GM23338 (cell line): ENCODE data around the gene PARVG. TPM values are rescaled to one million over a fixed set of nuclear protein-coding genes. Genes with fewer than 3 reads are reported as not detected.

Experiments
- ATAC-seq: fragments of 200-7000 bp; cut with Tn5 transposase; 3 replicates; pipeline ENCODE4 v1.9.1; 2020
- DNase-seq: peaks from one replicate; pipeline ENCODE4 v3.0.0-alpha.2; 2015; ENCODE audit warnings: low spot score
- H2AFZ ChIP-seq: fragments of 200-600 bp; sonication (generic); 2 replicates; pipeline ENCODE4 v1.8.0; 2016; ENCODE audit warnings: antibody characterized with exemption, mild to moderate bottlenecking, moderate library complexity
- H3F3A ChIP-seq: fragments of 200-600 bp; sonication (generic); replicated peaks from 2 replicates; pipeline ENCODE4 v1.8.0; 2017; ENCODE audit warnings: antibody characterized with exemption, mixed run types, low read depth
- H3K27ac ChIP-seq: fragments of 200-600 bp; sonication (generic); 2 replicates; pipeline ENCODE4 v1.6.1; 2016; ENCODE audit warnings: low read depth
- H3K27me3 ChIP-seq: fragments of 200-600 bp; sonication (generic); 2 replicates; pipeline ENCODE4 v1.8.0; 2016; ENCODE audit warnings: mild to moderate bottlenecking, mixed run types, moderate library complexity; ENCODE audit not compliant: insufficient read depth
- H3K36me3 ChIP-seq: fragments of 200-600 bp; sonication (generic); 2 replicates; pipeline ENCODE4 v1.8.0; 2016; ENCODE audit warnings: mild to moderate bottlenecking; ENCODE audit not compliant: insufficient read depth
- H3K4me1 ChIP-seq: fragments of 200-600 bp; sonication (generic); 2 replicates; pipeline ENCODE4 v1.8.0; 2016; ENCODE audit warnings: mild to moderate bottlenecking, moderate library complexity; ENCODE audit not compliant: insufficient read depth
- H3K4me2 ChIP-seq: fragments of 200-600 bp; sonication (generic); 2 replicates; pipeline ENCODE4 v1.7.1; 2017; ENCODE audit warnings: mixed run types
- H3K4me3 ChIP-seq: fragments of 200-600 bp; sonication (generic); 2 replicates; pipeline ENCODE4 v1.6.1; 2016; ENCODE audit warnings: mixed run types
- H3K79me2 ChIP-seq: fragments of 200-600 bp; sonication (generic); replicated peaks from 2 replicates; pipeline ENCODE4 v1.8.0; 2017; ENCODE audit warnings: mild to moderate bottlenecking; ENCODE audit not compliant: insufficient read depth
- H3K9me2 ChIP-seq: fragments of 200-600 bp; sonication (generic); 2 replicates; pipeline ENCODE4 v1.8.0; 2017; ENCODE audit not compliant: insufficient read depth
- H4K20me1 ChIP-seq: fragments of 200-600 bp; sonication (generic); replicated peaks from 2 replicates; pipeline ENCODE4 v1.8.0; 2017; ENCODE audit warnings: mild to moderate bottlenecking; ENCODE audit not compliant: insufficient read depth
- H3K27ac Mint-ChIP-seq: 2 replicates; pipeline ENCODE4 v1.8.0; 2020; ENCODE audit warnings: inconsistent platforms, mild to moderate bottlenecking, moderate library complexity, mixed read lengths
- H3K27me3 Mint-ChIP-seq: 3 replicates; pipeline ENCODE4 v1.8.0; 2022; ENCODE audit warnings: low read depth, mild to moderate bottlenecking, moderate library complexity, mixed read lengths, inconsistent platforms; ENCODE audit not compliant: insufficient read depth, poor library complexity
- H3K36me3 Mint-ChIP-seq: 3 replicates; pipeline ENCODE4 v1.8.0; 2021; ENCODE audit warnings: low read depth, mild to moderate bottlenecking, inconsistent platforms, moderate library complexity, mixed read lengths
- H3K4me1 Mint-ChIP-seq: 3 replicates; pipeline ENCODE4 v1.8.0; 2020; ENCODE audit warnings: mild to moderate bottlenecking, inconsistent platforms, mixed read lengths
- H3K4me3 Mint-ChIP-seq: 3 replicates; pipeline ENCODE4 v1.8.0; 2021; ENCODE audit warnings: moderate library complexity, mild to moderate bottlenecking, inconsistent platforms, mixed read lengths
- H3K9me3 Mint-ChIP-seq: 3 replicates; pipeline ENCODE4 v1.8.0; 2020; ENCODE audit warnings: moderate library complexity, mild to moderate bottlenecking, inconsistent platforms, mixed read lengths
- CREB1 ChIP-seq: fragments of 250-450 bp; sonication (Bioruptor Pico); IDR thresholded peaks from 2 replicates; pipeline ENCODE4 v1.5.0; 2020; ENCODE audit warnings: low read depth, mild to moderate bottlenecking, moderate library complexity
- EZH2 ChIP-seq: fragments of 200-600 bp; sonication (generic); IDR thresholded peaks from one replicate; pipeline ENCODE4 v1.8.0; 2017; ENCODE audit warnings: antibody characterized with exemption, mild to moderate bottlenecking, low read depth; ENCODE audit not compliant: unreplicated experiment
- JUNB ChIP-seq: IDR thresholded peaks from one replicate; pipeline ENCODE4 v1.6.1; 2016; ENCODE audit warnings: antibody characterized with exemption; ENCODE audit not compliant: unreplicated experiment
- NANOG ChIP-seq: IDR thresholded peaks from 2 replicates; pipeline ENCODE4 v1.6.1; 2016; ENCODE audit warnings: antibody characterized with exemption, borderline replicate concordance
- POLR2AphosphoS5 ChIP-seq: IDR thresholded peaks from 2 replicates; pipeline ENCODE4 v1.6.1; 2016; ENCODE audit warnings: antibody characterized with exemption, low read depth
- STAT1 ChIP-seq: IDR thresholded peaks from one replicate; pipeline ENCODE4 v1.6.1; 2016; ENCODE audit warnings: antibody characterized with exemption; ENCODE audit not compliant: unreplicated experiment
- ZNF114 ChIP-seq: fragments of 250-450 bp; sonication (Bioruptor Pico); IDR thresholded peaks from 2 replicates; pipeline ENCODE4 v1.5.0; 2020; ENCODE audit warnings: mild to moderate bottlenecking, moderate library complexity
- ZNF331 ChIP-seq: fragments of 250-450 bp; sonication (Bioruptor Pico); IDR thresholded peaks from 2 replicates; pipeline ENCODE4 v1.5.0; 2020; ENCODE audit warnings: low read depth, mild to moderate bottlenecking, moderate library complexity
- polyA plus RNA-seq: library from polyadenylated mRNA; unstranded; fragments of >200 nt; fragmentation: Nextera tagmentation; extraction: Ambion mirVana; gene quantifications from 2 replicates; pipeline ENCODE4 v1.2.1, GENCODE V29; 2016
- total RNA-seq: library from RNA; depleted of rRNA; stranded (reverse); fragments of >200 nt; shearing (Covaris generic); gene quantifications from 2 replicates; pipeline ENCODE4 v1.2.3, GENCODE V29; 2014
- TF ChIP-seq, protein P1 (sequence below): fragments of 250-450 bp; sonication (Bioruptor Pico); IDR thresholded peaks from 2 replicates; pipeline ENCODE4 v1.5.0; 2020; ENCODE audit warnings: mild to moderate bottlenecking, moderate library complexity
- TF ChIP-seq, protein P2 (sequence below), 2 experiments: fragments of 200-600 bp in 1 of 2; sonication (generic) in 1 of 2; conservative IDR thresholded peaks; 2 replicates each; pipeline versions ENCODE4 v1.5.1 to v1.6.1; 2016 to 2017; ENCODE audit warnings: antibody characterized with exemption in 2 of 2, low read depth in 2 of 2, mild to moderate bottlenecking in 2 of 2, moderate library complexity in 1 of 2

Gene PARVG
- total and polyA plus RNA-seq, 2 experiments from 2014 or later, result 0.14 to 0.31 TPM

DNA sequence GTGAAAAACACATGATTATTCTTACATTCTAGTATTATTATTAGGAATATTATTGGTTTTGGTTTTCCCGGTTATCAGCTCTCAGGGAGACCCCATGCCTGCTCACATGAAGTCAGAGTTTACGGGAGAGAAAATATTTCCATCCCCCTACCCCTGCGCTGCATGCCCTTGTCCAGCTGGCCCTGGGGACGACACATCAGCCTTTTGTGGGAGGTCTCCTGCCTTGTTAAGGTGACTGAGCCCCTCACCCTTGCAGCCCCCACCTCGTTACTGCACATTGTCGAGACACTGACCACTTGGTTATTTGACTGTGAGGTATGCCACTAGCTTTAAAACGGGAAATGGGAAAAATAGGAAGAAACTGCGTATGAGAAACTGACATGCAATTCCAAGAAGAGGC is 63.0 kb downstream of the PARVG start:
- no peak overlapping the region for H3K4me3 ChIP-seq
- H2AFZ ChIP-seq, result no peak overlapping the region
- no peak overlapping the region for H3K4me2 ChIP-seq
- H3K27me3 ChIP-seq, result no peaks in the 10 kb centered on the region
- Mint-ChIP-seq H3K27ac (no peak overlapping the region), H3K9me3 (peaks cover under 1% of the 10 kb centered on the region; the same call in 1 of the 3 replicates), H3K36me3 (peaks cover 5% of the 10 kb centered on the region; the same call in 2 of the 3 replicates), H3K27me3 (peaks cover 4% of the 10 kb centered on the region), H3K4me3 (no peak overlapping the region), H3K4me1 (no peaks in the 10 kb centered on the region)
- H3K9me2 ChIP-seq, result 0 out of 2 replicates have a peak, but pooled peaks cover 2% of the 10 kb centered on the region
- no peak overlapping the region for H3K27ac ChIP-seq
- H3K79me2 ChIP-seq, result no peaks in the 10 kb centered on the region
- DNase-seq (no peak), ATAC-seq (no peak)
- no peaks in the 10 kb centered on the region for H3F3A ChIP-seq
- H4K20me1 ChIP-seq, result no peaks in the 10 kb centered on the region
- TF ChIP-seq ZNF114 (CRISPR knock-in tag), result no peak
- TF ChIP-seq, protein P1, sequence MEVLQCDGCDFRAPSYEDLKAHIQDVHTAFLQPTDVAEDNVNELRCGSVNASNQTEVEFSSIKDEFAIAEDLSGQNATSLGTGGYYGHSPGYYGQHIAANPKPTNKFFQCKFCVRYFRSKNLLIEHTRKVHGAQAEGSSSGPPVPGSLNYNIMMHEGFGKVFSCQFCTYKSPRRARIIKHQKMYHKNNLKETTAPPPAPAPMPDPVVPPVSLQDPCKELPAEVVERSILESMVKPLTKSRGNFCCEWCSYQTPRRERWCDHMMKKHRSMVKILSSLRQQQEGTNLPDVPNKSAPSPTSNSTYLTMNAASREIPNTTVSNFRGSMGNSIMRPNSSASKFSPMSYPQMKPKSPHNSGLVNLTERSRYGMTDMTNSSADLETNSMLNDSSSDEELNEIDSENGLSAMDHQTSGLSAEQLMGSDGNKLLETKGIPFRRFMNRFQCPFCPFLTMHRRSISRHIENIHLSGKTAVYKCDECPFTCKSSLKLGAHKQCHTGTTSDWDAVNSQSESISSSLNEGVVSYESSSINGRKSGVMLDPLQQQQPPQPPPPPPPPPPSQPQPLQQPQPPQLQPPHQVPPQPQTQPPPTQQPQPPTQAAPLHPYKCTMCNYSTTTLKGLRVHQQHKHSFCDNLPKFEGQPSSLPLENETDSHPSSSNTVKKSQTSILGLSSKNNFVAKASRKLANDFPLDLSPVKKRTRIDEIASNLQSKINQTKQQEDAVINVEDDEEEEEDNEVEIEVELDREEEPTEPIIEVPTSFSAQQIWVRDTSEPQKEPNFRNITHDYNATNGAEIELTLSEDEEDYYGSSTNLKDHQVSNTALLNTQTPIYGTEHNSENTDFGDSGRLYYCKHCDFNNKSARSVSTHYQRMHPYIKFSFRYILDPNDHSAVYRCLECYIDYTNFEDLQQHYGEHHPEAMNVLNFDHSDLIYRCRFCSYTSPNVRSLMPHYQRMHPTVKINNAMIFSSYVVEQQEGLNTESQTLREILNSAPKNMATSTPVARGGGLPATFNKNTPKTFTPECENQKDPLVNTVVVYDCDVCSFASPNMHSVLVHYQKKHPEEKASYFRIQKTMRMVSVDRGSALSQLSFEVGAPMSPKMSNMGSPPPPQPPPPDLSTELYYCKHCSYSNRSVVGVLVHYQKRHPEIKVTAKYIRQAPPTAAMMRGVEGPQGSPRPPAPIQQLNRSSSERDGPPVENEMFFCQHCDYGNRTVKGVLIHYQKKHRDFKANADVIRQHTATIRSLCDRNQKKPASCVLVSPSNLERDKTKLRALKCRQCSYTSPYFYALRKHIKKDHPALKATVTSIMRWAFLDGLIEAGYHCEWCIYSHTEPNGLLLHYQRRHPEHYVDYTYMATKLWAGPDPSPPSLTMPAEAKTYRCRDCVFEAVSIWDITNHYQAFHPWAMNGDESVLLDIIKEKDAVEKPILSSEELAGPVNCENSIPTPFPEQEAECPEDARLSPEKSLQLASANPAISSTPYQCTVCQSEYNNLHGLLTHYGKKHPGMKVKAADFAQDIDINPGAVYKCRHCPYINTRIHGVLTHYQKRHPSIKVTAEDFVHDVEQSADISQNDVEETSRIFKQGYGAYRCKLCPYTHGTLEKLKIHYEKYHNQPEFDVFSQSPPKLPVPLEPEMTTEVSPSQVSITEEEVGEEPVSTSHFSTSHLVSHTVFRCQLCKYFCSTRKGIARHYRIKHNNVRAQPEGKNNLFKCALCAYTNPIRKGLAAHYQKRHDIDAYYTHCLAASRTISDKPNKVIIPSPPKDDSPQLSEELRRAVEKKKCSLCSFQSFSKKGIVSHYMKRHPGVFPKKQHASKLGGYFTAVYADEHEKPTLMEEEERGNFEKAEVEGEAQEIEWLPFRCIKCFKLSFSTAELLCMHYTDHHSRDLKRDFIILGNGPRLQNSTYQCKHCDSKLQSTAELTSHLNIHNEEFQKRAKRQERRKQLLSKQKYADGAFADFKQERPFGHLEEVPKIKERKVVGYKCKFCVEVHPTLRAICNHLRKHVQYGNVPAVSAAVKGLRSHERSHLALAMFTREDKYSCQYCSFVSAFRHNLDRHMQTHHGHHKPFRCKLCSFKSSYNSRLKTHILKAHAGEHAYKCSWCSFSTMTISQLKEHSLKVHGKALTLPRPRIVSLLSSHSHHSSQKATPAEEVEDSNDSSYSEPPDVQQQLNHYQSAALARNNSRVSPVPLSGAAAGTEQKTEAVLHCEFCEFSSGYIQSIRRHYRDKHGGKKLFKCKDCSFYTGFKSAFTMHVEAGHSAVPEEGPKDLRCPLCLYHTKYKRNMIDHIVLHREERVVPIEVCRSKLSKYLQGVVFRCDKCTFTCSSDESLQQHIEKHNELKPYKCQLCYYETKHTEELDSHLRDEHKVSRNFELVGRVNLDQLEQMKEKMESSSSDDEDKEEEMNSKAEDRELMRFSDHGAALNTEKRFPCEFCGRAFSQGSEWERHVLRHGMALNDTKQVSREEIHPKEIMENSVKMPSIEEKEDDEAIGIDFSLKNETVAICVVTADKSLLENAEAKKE (CRISPR knock-in tag), result no peak
- no peak for TF ChIP-seq NANOG
- no peak for TF ChIP-seq JUNB
- no peak for TF ChIP-seq STAT1
- TF ChIP-seq, protein P2, sequence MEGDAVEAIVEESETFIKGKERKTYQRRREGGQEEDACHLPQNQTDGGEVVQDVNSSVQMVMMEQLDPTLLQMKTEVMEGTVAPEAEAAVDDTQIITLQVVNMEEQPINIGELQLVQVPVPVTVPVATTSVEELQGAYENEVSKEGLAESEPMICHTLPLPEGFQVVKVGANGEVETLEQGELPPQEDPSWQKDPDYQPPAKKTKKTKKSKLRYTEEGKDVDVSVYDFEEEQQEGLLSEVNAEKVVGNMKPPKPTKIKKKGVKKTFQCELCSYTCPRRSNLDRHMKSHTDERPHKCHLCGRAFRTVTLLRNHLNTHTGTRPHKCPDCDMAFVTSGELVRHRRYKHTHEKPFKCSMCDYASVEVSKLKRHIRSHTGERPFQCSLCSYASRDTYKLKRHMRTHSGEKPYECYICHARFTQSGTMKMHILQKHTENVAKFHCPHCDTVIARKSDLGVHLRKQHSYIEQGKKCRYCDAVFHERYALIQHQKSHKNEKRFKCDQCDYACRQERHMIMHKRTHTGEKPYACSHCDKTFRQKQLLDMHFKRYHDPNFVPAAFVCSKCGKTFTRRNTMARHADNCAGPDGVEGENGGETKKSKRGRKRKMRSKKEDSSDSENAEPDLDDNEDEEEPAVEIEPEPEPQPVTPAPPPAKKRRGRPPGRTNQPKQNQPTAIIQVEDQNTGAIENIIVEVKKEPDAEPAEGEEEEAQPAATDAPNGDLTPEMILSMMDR (conservative IDR thresholded peaks at IDR 0.05; ENCODE audit: low read depth in 2 of 2), result no peak
- no peak for TF ChIP-seq POLR2AphosphoS5
- no peak for TF ChIP-seq CREB1 (CRISPR knock-in tag)
- TF ChIP-seq ZNF331, result no peak
- no peak for TF ChIP-seq EZH2
- H3K36me3 ChIP-seq, result no peaks in the 10 kb centered on the region
- no peaks in the 10 kb centered on the region for H3K4me1 ChIP-seq
